Upper lobe of left lung (tissue), 4 donors: Measurements from ENCODE around the gene PDSS2.

Experiments used
- CTCF ChIP-seq, 6 experiments: fragments of 450-650 bp in 4 of 6; fragments of 200-600 bp in 2 of 6; sonication (generic) in 2 of 6; IDR thresholded peaks; one replicate each; pipeline ENCODE4 v1.5.1; 2016 to 2019; ENCODE audit warnings: antibody characterized with exemption in 6 of 6
- POLR2A ChIP-seq, 4 donors: fragments of 450-650 bp; IDR thresholded peaks; one replicate each; pipeline ENCODE4 v1.5.1; 2016 to 2017; ENCODE audit warnings: antibody characterized with exemption in 4 of 4, mild to moderate bottlenecking in 2 of 4

DNA sequence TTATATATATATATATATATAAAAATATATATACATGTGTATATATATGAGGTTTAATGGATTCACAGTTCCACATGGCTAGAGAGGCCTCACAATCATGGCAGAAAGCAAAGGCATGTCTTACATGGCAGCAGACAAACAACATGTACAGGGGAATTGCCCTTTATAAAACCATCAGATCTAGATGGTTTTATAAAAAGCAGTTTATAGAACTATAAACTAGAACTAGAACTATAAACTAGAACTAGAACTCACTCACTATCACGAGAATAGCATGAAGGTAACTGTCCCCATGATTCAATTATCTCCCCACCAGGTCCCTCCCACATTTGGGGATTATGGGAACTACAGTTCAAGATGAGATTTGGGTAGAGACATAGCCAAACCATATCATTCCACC lies 56.8 kb downstream of the PDSS2 start:
- TF ChIP-seq POLR2A (IDR thresholded peaks at IDR 0.05) (no peak), CTCF (IDR thresholded peaks at IDR 0.05) (no peak)
